ENCODE results near the gene PCDHGB7.
"Not testable (repeated sequence)": the region's sequence is repeated elsewhere in the genome, so short reads cannot be mapped to it uniquely, and the experiment has no call there.

The PCDHGB7 gene

GRCh38 chr5:141430332-141431113 lies 13.0 kb downstream of the PCDHGB7 start, which contains the start of gene PCDHGA12:
Gene PCDHGA12 (plus strand): TSS chr5:141430507. CDS start chr5:141430760, 253 bp downstream.
- no peak for DNase-seq (ENCODE audit: low read depth in 2 of 2)

GRCh38 chr5:141431286-141431685 lies 13.8 kb downstream of the PCDHGB7 start:
- DNase-seq (ENCODE audit: low read depth in 2 of 2) = no peak

- DNase-seq (ENCODE audit: low read depth in 2 of 2) = not testable (repeated sequence)
Measured at GRCh38 chr5:141432308-141432707, 14.8 kb downstream of the PCDHGB7 start.

DNA sequence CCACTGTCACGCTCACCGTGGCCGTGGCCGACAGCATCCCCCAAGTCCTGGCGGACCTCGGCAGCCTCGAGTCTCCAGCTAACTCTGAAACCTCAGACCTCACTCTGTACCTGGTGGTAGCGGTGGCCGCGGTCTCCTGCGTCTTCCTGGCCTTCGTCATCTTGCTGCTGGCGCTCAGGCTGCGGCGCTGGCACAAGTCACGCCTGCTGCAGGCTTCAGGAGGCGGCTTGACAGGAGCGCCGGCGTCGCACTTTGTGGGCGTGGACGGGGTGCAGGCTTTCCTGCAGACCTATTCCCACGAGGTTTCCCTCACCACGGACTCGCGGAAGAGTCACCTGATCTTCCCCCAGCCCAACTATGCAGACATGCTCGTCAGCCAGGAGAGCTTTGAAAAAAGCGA lies 15.2 kb downstream of the PCDHGB7 start:
- DNase-seq (ENCODE audit: low read depth in 2 of 2) = not testable (repeated sequence)

- no peak for DNase-seq (ENCODE audit: low read depth in 2 of 2)
Measured at GRCh38 chr5:141434006-141434405, 16.5 kb downstream of the PCDHGB7 start.

DNA sequence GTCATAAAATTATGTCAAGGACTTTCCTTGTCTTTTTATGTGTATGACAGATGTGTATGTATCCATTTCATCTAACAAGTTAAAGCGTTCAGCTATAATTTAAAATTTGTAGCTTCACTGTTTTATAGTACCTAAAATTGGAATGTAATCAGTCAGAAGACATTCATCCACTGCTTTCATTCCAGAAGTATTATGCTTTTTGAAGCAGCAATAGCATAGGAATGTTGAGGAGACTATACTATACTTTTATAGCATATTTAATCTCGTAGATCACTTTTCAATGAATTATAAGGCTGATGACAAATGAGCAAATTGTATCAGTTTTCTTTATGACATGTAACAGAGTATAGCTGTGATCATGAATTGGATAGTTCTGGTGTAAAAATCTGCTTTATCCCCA lies 19.7 kb downstream of the PCDHGB7 start:
- no peak for DNase-seq (ENCODE audit: low read depth in 2 of 2)

- no peak for DNase-seq (ENCODE audit: low read depth in 2 of 2)
Measured at GRCh38 chr5:141439411-141440141, 22.1 kb downstream of the PCDHGB7 start.

GRCh38 chr5:141440341-141440740 lies 22.9 kb downstream of the PCDHGB7 start:
- DNase-seq (ENCODE audit: low read depth in 2 of 2) = no peak

GRCh38 chr5:141441571-141442170 lies 24.2 kb downstream of the PCDHGB7 start:
- DNase-seq (ENCODE audit: low read depth in 2 of 2) = no peak

DNA sequence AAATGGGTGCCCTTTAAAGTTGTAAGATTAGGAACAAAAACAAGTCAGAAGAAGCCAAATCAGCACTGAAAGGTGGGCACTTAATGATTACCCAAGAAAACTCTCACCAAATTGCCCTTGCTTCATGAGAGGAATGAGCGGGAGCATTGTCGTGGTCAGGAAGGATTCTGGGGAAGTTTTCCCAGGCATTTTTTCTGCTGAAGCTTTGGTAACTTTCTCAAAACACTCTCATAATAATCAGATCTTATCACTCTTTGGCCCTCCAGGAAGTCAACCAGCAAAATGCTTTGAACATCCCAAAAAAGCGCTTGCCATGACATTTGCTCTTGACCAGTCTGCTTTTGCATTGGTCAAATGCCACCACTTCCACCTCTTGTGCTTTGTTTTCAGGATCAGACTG lies 47.9 kb downstream of the PCDHGB7 start:
- DNase-seq (ENCODE audit: low read depth in 2 of 2) = no peak
